ENCODE results near the gene RGSL1.

- TF ChIP-seq CTCF (IDR thresholded peaks at IDR 0.05), result no peak
- no peak for TF ChIP-seq POLR2A (IDR thresholded peaks at IDR 0.05)
These were observed 18.7 kb upstream of the RGSL1 start for GRCh38 chr1:182431278-182431677.
